Glutamatergic neuron (in vitro differentiated cells): ENCODE results near the gene SDHD. TPM values are rescaled to one million over a fixed set of nuclear protein-coding genes. Genes with fewer than 3 reads are reported as not detected.

ENCODE experiments used
- DNase-seq: peaks from one replicate; pipeline ENCODE4 v3.0.0; 2022
- H3K27ac Mint-ChIP-seq: one replicate; pipeline ENCODE4 v1.8.0; 2020; ENCODE audit warnings: mild to moderate bottlenecking, mixed read lengths, inconsistent platforms; ENCODE audit not compliant: unreplicated experiment
- H3K27me3 Mint-ChIP-seq: one replicate; pipeline ENCODE4 v1.8.0; 2020; ENCODE audit warnings: mild to moderate bottlenecking, moderate library complexity, mixed read lengths, inconsistent platforms; ENCODE audit not compliant: unreplicated experiment
- H3K36me3 Mint-ChIP-seq: one replicate; pipeline ENCODE4 v1.8.0; 2020; ENCODE audit warnings: mild to moderate bottlenecking, mixed read lengths, inconsistent platforms; ENCODE audit not compliant: unreplicated experiment
- H3K4me1 Mint-ChIP-seq: one replicate; pipeline ENCODE4 v1.8.0; 2020; ENCODE audit warnings: mild to moderate bottlenecking, low read depth, mixed read lengths, inconsistent platforms; ENCODE audit not compliant: unreplicated experiment
- H3K4me3 Mint-ChIP-seq: one replicate; pipeline ENCODE4 v1.8.0; 2020; ENCODE audit warnings: mild to moderate bottlenecking, mixed read lengths, inconsistent platforms; ENCODE audit not compliant: unreplicated experiment
- H3K9me3 Mint-ChIP-seq: one replicate; pipeline ENCODE4 v1.8.0; 2020; ENCODE audit warnings: mild to moderate bottlenecking, moderate library complexity, mixed read lengths, inconsistent platforms; ENCODE audit not compliant: unreplicated experiment
- CTCF ChIP-seq: fragments of 200-600 bp; sonication (generic); IDR thresholded peaks from one replicate; pipeline ENCODE4 v1.5.0; 2021; ENCODE audit not compliant: partially characterized antibody, unreplicated experiment
- total RNA-seq: library from RNA; stranded (reverse); fragmentation: NEBNext Ultra II Directional; extraction: Animal tissue kit (Norgen Biotek cat#: 25700); gene quantifications from one replicate; pipeline ENCODE4 v1.2.1, GENCODE V29; 2021; ENCODE audit not compliant: unreplicated experiment

SDHD gene
- total RNA-seq, 1 donor from 2014 or later: 19.7 TPM

- no peaks in the 10 kb centered on the region for H3K9me3 Mint-ChIP-seq
- H3K4me1 Mint-ChIP-seq: no peaks in the 10 kb centered on the region
- H3K36me3 Mint-ChIP-seq: peaks cover 5% of the 10 kb centered on the region
- no peak for TF ChIP-seq CTCF
- H3K27ac Mint-ChIP-seq: no peak overlapping the region
- DNase-seq: no peak
- H3K4me3 Mint-ChIP-seq: no peak overlapping the region
- H3K27me3 Mint-ChIP-seq: no peaks in the 10 kb centered on the region
Observed at GRCh38 chr11:112123129-112123528, 36.5 kb downstream of the SDHD start.

- TF ChIP-seq CTCF: no peak
- no peaks in the 10 kb centered on the region for H3K9me3 Mint-ChIP-seq
- H3K4me1 Mint-ChIP-seq: no peaks in the 10 kb centered on the region
- no peak overlapping the region for H3K4me3 Mint-ChIP-seq
- no peak overlapping the region for H3K27ac Mint-ChIP-seq
- no peaks in the 10 kb centered on the region for H3K27me3 Mint-ChIP-seq
- H3K36me3 Mint-ChIP-seq: no peaks in the 10 kb centered on the region
- DNase-seq: no peak
Observed at GRCh38 chr11:112127056-112127455, 40.4 kb downstream of the SDHD start.

- no peak for DNase-seq
- Mint-ChIP-seq H3K27ac (no peak overlapping the region), H3K36me3 (no peaks in the 10 kb centered on the region), H3K27me3 (no peaks in the 10 kb centered on the region), H3K4me1 (no peaks in the 10 kb centered on the region), H3K9me3 (no peaks in the 10 kb centered on the region), H3K4me3 (no peak overlapping the region)
- no peak for TF ChIP-seq CTCF
Observed at GRCh38 chr11:112128483-112129121, 41.9 kb downstream of the SDHD start.

GRCh38 chr11:112129656-112130055, 43.0 kb downstream of the SDHD start:
- no peaks in the 10 kb centered on the region for H3K36me3 Mint-ChIP-seq
- no peak for TF ChIP-seq CTCF
- H3K27me3 Mint-ChIP-seq: no peaks in the 10 kb centered on the region
- H3K4me1 Mint-ChIP-seq: no peaks in the 10 kb centered on the region
- DNase-seq: no peak
- no peak overlapping the region for H3K27ac Mint-ChIP-seq
- no peaks in the 10 kb centered on the region for H3K9me3 Mint-ChIP-seq
- H3K4me3 Mint-ChIP-seq: no peak overlapping the region

- Mint-ChIP-seq H3K4me3 (no peak overlapping the region), H3K9me3 (no peaks in the 10 kb centered on the region), H3K27me3 (no peaks in the 10 kb centered on the region), H3K4me1 (no peaks in the 10 kb centered on the region), H3K27ac (no peak overlapping the region), H3K36me3 (no peaks in the 10 kb centered on the region)
- TF ChIP-seq CTCF: no peak
- no peak for DNase-seq
Observed at GRCh38 chr11:112132737-112133136, 46.1 kb downstream of the SDHD start.
